MM.1S (cell line): ENCODE data around the gene GPRC5C.

Experiments used
- DNase-seq: peaks from one replicate; pipeline ENCODE4 v3.0.0-alpha.2; 2015
- H2AFZ ChIP-seq: fragments of 300-600 bp; sonication (generic); 2 replicates; pipeline ENCODE4 v1.6.0; 2016; ENCODE audit warnings: antibody characterized with exemption, low read length
- H3F3A ChIP-seq: fragments of 300-600 bp; sonication (generic); 2 replicates; pipeline ENCODE4 v1.6.1; 2016; ENCODE audit warnings: mild to moderate bottlenecking, antibody characterized with exemption, low read length, moderate library complexity, mixed read lengths; ENCODE audit not compliant: insufficient read depth
- H3K27ac ChIP-seq: fragments of 300-600 bp; sonication (generic); 2 replicates; pipeline ENCODE4 v1.5.1; 2016; ENCODE audit warnings: mild to moderate bottlenecking, low read length
- H3K27me3 ChIP-seq: fragments of 300-600 bp; sonication (generic); replicated peaks from 2 replicates; pipeline ENCODE4 v1.6.0; 2016; ENCODE audit warnings: low read length; ENCODE audit not compliant: insufficient read depth
- H3K36me3 ChIP-seq: fragments of 300-600 bp; sonication (generic); replicated peaks from 2 replicates; pipeline ENCODE4 v1.6.1; 2016; ENCODE audit warnings: mild to moderate bottlenecking, low read length, mixed read lengths; ENCODE audit not compliant: insufficient read depth
- H3K4me1 ChIP-seq: fragments of 300-600 bp; sonication (generic); 2 replicates; pipeline ENCODE4 v1.6.1; 2016; ENCODE audit warnings: low read length, mixed read lengths
- H3K4me2 ChIP-seq: fragments of 300-600 bp; sonication (generic); 2 replicates; pipeline ENCODE4 v1.6.0; 2016; ENCODE audit warnings: low read depth, low read length
- H3K4me3 ChIP-seq: fragments of 300-600 bp; sonication (generic); 2 replicates; pipeline ENCODE4 v1.5.1; 2016; ENCODE audit warnings: low read length, mixed read lengths
- H3K79me2 ChIP-seq: fragments of 300-600 bp; sonication (generic); 2 replicates; pipeline ENCODE4 v1.6.1; 2016; ENCODE audit warnings: mixed run types, low read length, mixed read lengths
- H3K9ac ChIP-seq: fragments of 300-600 bp; sonication (generic); 2 replicates; pipeline ENCODE4 v1.6.1; 2016; ENCODE audit warnings: low read length, mixed read lengths
- H3K9me2 ChIP-seq: fragments of 300-600 bp; sonication (generic); replicated peaks from 2 replicates; pipeline ENCODE4 v1.6.1; 2016; ENCODE audit warnings: mild to moderate bottlenecking, low read length, mixed read lengths; ENCODE audit not compliant: insufficient read depth
- H3K9me3 ChIP-seq: fragments of 300-600 bp; sonication (generic); replicated peaks from 2 replicates; pipeline ENCODE4 v1.6.1; 2016; ENCODE audit warnings: mild to moderate bottlenecking, low read length, mixed read lengths; ENCODE audit not compliant: insufficient read depth
- H4K20me1 ChIP-seq: fragments of 300-600 bp; sonication (generic); 2 replicates; pipeline ENCODE4 v1.6.1; 2016; ENCODE audit warnings: mild to moderate bottlenecking, low read length, moderate library complexity, mixed read lengths; ENCODE audit not compliant: insufficient read depth
- CTCF ChIP-seq: fragments of 300-600 bp; sonication (generic); IDR thresholded peaks from 2 replicates; pipeline ENCODE4 v1.5.1; 2016; ENCODE audit warnings: antibody characterized with exemption, low read length, mixed read lengths
- EZH2 ChIP-seq: fragments of 300-600 bp; sonication (generic); optimal IDR thresholded peaks from 2 replicates; pipeline ENCODE3; 2017; ENCODE audit warnings: low read depth, mild to moderate bottlenecking, antibody characterized with exemption, low read length, mixed read lengths
- EZH2phosphoT487 ChIP-seq: fragments of 300-600 bp; sonication (generic); IDR thresholded peaks from 2 replicates; pipeline ENCODE4 v1.6.1; 2018; ENCODE audit warnings: antibody characterized with exemption, low read length

Gene GPRC5C

GRCh38 chr17:74410001-74410443 is 21.9 kb upstream of the GPRC5C start:
- H4K20me1 ChIP-seq = no peaks in the 10 kb centered on the region
- H3K4me2 ChIP-seq = no peak overlapping the region
- H3K4me3 ChIP-seq = no peak overlapping the region
- H3K9ac ChIP-seq = no peak overlapping the region
- H3K9me2 ChIP-seq = no peaks in the 10 kb centered on the region
- TF ChIP-seq EZH2 (no peak), EZH2phosphoT487 (no peak), CTCF (no peak)
- H3K9me3 ChIP-seq = no peaks in the 10 kb centered on the region
- peaks cover 63% of the 10 kb centered on the region for H3K27me3 ChIP-seq
- no peaks in the 10 kb centered on the region for H3F3A ChIP-seq
- peaks cover 7% of the 10 kb centered on the region; the same call in 1 of the 2 replicates for H3K4me1 ChIP-seq
- H2AFZ ChIP-seq = no peak overlapping the region
- no peak overlapping the region for H3K27ac ChIP-seq
- H3K79me2 ChIP-seq = no peaks in the 10 kb centered on the region
- no peaks in the 10 kb centered on the region for H3K36me3 ChIP-seq
- DNase-seq = no peak

- Histone ChIP-seq H3F3A (no peaks in the 10 kb centered on the region), H3K9ac (no peak overlapping the region), H2AFZ (no peak overlapping the region), H3K4me2 (no peak overlapping the region), H3K4me1 (peaks cover 7% of the 10 kb centered on the region; the same call in 1 of the 2 replicates), H3K79me2 (no peaks in the 10 kb centered on the region), H3K9me3 (no peaks in the 10 kb centered on the region), H4K20me1 (no peaks in the 10 kb centered on the region), H3K27me3 (peaks cover 47% of the 10 kb centered on the region), H3K9me2 (no peaks in the 10 kb centered on the region), H3K27ac (no peak overlapping the region), H3K36me3 (no peaks in the 10 kb centered on the region), H3K4me3 (no peak overlapping the region)
- TF ChIP-seq EZH2phosphoT487 (no peak), EZH2 (no peak), CTCF (no peak)
- no peak for DNase-seq
Observed at GRCh38 chr17:74412581-74412980, 19.3 kb upstream of the GPRC5C start.

GRCh38 chr17:74413491-74413890 is 18.4 kb upstream of the GPRC5C start:
- Histone ChIP-seq H3K9me2 (no peaks in the 10 kb centered on the region), H3K4me3 (no peak overlapping the region), H3K27me3 (peaks cover 52% of the 10 kb centered on the region), H3K4me1 (peaks cover 7% of the 10 kb centered on the region; the same call in 1 of the 2 replicates), H3K4me2 (no peak overlapping the region), H3K27ac (no peak overlapping the region), H3F3A (no peaks in the 10 kb centered on the region), H2AFZ (no peak overlapping the region), H3K79me2 (no peaks in the 10 kb centered on the region), H3K36me3 (no peaks in the 10 kb centered on the region), H3K9ac (no peak overlapping the region), H4K20me1 (no peaks in the 10 kb centered on the region), H3K9me3 (no peaks in the 10 kb centered on the region)
- no peak for TF ChIP-seq EZH2
- TF ChIP-seq CTCF = no peak
- no peak for TF ChIP-seq EZH2phosphoT487
- no peak for DNase-seq
